Measurements from ENCODE around the gene CHTOP.

DNA sequence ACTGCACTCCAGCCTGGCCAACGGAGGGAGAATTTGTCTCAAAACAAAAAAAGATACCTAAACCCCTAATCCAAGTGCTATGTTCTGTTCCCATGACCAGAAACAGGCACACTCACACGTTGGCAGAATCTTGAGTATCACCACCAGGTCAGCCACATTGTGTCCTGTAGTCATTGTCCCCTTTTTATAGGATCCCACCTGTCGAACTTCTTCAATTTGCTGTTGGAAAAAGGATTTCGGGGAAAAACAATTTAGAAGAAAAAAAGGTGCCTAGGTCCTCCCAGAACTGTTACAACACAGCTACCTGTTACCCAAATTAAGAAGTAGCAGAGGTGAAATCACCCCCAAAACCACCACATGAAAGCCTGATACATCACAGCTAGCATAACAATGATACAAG is 33.6 kb downstream of the CHTOP start:
- TF ChIP-seq, protein P1, sequence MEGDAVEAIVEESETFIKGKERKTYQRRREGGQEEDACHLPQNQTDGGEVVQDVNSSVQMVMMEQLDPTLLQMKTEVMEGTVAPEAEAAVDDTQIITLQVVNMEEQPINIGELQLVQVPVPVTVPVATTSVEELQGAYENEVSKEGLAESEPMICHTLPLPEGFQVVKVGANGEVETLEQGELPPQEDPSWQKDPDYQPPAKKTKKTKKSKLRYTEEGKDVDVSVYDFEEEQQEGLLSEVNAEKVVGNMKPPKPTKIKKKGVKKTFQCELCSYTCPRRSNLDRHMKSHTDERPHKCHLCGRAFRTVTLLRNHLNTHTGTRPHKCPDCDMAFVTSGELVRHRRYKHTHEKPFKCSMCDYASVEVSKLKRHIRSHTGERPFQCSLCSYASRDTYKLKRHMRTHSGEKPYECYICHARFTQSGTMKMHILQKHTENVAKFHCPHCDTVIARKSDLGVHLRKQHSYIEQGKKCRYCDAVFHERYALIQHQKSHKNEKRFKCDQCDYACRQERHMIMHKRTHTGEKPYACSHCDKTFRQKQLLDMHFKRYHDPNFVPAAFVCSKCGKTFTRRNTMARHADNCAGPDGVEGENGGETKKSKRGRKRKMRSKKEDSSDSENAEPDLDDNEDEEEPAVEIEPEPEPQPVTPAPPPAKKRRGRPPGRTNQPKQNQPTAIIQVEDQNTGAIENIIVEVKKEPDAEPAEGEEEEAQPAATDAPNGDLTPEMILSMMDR (IDR thresholded peaks at IDR 0.05): no peak
- no peak for TF ChIP-seq POLR2A (IDR thresholded peaks at IDR 0.05)
